GM18951 (cell line): ENCODE measurements around the gene WWC2.

Experiments
- POLR2A ChIP-seq: IDR thresholded peaks from 4 replicates; pipeline ENCODE4 v1.6.1; 2011; ENCODE audit warnings: mild to moderate bottlenecking; ENCODE audit not compliant: insufficient read length, insufficient read depth; ENCODE audit errors: extremely low read depth
- in situ Hi-C: fragments of 300-500 bp; cut with MboI; formaldehyde crosslinking; loops from one replicate; pipeline ENCODE4 v1.12.0; 2022; ENCODE audit warnings: low sequenced_read_pairs, mixed read lengths, inconsistent platforms; ENCODE audit not compliant: unreplicated experiment

WWC2 gene

GRCh38 chr4:183098723-183099536 is at the start of gene WWC2:
TSS of gene WWC2 (plus strand) at chr4:183099257. CDS start at chr4:183099492, 235 bp downstream.
- in situ Hi-C loops, result no loop called here
- no peak for TF ChIP-seq POLR2A

- TF ChIP-seq POLR2A, result no peak
- in situ Hi-C loops, result no loop called here
Measured at GRCh38 chr4:183053681-183054080, 45.4 kb upstream of the WWC2 start.

GRCh38 chr4:183057255-183057654 is 41.8 kb upstream of the WWC2 start:
- in situ Hi-C loops, result no loop called here
- no peak for TF ChIP-seq POLR2A

- in situ Hi-C loops, result no loop called here
Measured at GRCh38 chr4:183059797-183060196, 39.3 kb upstream of the WWC2 start.

DNA sequence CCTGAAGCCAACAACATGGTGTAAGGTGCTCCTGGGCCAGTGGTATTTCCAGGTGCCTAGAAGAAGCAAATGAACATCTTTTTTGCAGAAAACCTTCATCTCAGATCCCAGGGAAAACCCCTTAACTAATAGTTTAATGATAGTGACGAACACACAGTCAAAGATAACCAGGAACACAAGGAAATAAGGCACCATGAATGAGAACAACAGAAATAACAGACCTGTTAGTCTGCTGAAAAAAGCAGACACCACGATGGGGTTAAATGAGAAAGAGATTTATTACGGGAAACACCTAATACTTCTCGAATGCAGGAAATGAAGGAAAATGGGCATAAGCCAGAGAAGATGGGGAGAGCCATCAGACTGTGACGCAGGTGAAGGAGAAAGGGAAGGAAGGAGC is 30.6 kb upstream of the WWC2 start:
- no peak for TF ChIP-seq POLR2A
- in situ Hi-C loops, result no loop called here

More at GRCh38 chr4:183059797-183060196, 39.3 kb upstream of the WWC2 start:
- no peak for TF ChIP-seq POLR2A

DNA sequence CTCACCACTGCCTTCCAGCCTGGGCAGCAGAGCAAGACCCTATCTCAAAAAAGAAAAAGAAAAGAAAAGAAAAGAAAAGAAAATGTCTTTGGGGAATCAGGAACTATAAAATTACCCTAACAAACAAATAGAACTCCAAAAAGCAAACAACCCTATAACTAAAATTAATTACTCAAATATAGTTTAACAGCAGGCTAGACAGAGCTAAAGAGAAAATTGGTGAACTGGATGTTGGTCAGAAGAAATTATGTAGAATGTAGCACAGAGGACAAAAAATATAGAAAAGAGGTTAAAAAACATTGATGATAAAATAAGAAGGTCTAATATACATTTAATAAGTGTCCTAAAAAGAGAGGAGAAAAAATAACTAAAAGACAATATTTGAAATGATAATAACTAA is 27.8 kb upstream of the WWC2 start:
- TF ChIP-seq POLR2A, result no peak
- in situ Hi-C loops, result loop anchor here (5.0 kb wide), 1 partner anchor 186 kb away; no protein-coding TSS in a partner anchor

DNA sequence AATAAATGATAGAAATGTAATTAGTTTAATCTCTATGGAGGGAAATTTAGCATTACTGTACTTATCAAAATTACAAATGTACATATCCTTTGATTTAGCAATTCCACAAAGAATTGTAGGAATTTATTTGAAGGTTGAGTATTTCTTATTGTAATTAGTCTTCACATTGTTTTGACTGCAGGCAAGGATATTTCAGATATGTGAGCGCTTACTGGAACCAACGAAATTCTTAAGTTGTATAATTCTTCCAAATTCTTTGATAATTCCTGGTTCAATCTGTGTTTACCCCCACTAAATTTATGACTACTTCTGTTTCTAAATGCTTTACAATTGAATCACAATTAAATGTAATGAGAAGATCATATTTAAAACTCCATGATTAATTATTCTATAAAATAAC is 26.9 kb upstream of the WWC2 start:
- in situ Hi-C loops, result loop anchor here (5.0 kb wide), 1 partner anchor 185 kb away; no protein-coding TSS in a partner anchor
- no peak for TF ChIP-seq POLR2A

DNA sequence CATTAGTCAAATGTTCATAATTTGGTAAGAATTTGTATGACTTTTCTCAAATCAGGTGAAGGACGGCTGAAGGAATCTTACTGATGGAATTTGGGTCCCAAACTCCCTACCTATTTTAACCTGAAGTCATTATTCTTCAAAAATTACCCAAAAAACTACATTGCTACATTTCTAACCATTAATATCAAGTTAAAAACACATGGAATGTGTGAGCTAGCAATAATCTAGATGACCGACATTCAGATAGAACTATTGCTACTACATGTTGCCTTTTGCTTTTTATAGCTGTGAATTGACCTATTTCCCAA is 25.3 kb upstream of the WWC2 start:
- no peak for TF ChIP-seq POLR2A
- in situ Hi-C loops, result loop anchor here (5.0 kb wide), 1 partner anchor 184 kb away; no protein-coding TSS in a partner anchor

GRCh38 chr4:183074288-183074990 is 24.6 kb upstream of the WWC2 start:
- no peak for TF ChIP-seq POLR2A
- in situ Hi-C loops, result loop anchor here (5.0 kb wide), 1 partner anchor 183 kb away; no protein-coding TSS in a partner anchor

- no peak for TF ChIP-seq POLR2A
- in situ Hi-C loops, result no loop called here
Measured at GRCh38 chr4:183078634-183079033, 20.4 kb upstream of the WWC2 start.

DNA sequence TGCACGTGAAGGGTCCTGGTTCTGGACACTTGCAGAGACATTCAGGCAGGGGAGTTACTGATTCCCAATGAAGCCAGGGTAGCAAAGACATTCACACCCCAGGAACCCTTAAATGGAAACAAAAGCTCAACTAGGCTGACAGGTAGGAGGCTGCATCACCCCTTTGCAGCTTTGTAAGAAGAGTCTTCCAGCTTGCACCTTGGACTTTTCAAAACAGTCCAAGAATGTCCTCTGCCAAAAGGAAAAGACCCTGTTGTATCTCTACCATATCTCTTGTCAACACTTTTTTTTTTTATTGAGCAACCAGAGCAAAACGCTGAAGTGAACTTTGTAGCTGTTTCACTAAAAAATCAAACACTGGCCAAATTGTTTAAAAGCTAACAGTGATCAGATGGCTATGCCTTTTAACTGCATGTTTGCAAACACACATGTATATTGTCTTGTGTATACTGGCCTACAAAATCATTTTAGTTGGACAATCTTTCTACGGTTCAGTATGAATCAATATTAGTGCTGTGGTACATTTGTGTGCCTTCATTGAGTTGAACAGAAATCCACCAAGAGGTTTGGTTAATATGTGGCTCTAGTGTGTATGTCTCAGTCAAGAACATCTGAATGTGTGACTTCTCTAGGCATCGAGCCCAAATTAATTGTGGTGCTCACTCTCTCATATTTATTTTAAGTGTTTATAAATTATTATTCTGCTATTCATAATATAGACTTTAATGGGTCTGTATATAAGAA is 18.5 kb upstream of the WWC2 start:
- TF ChIP-seq POLR2A, result no peak
- in situ Hi-C loops, result no loop called here

GRCh38 chr4:183081116-183081469 is 18.0 kb upstream of the WWC2 start:
- TF ChIP-seq POLR2A, result no peak
- in situ Hi-C loops, result no loop called here

GRCh38 chr4:183082053-183082452 is 17.0 kb upstream of the WWC2 start:
- in situ Hi-C loops, result no loop called here
- no peak for TF ChIP-seq POLR2A
